GM12878 (cell line): ENCODE results near the gene MTF2. TPM values are rescaled to one million over a fixed set of nuclear protein-coding genes. Genes with fewer than 3 reads are reported as not detected.

Source experiments
- ATAC-seq: fragments of 200-7000 bp; cut with Tn5 transposase; 3 replicates; pipeline ENCODE4 v1.9.1; 2020; ENCODE audit warnings: mild to moderate bottlenecking, moderate library complexity
- BruUV-seq: library from RNA; stranded (reverse); fragments of 400-500 nt; replicated peaks from 2 replicates; lab custom pipeline; 2021; lab: Mats Ljungman, UMichigan
- CTCF ChIA-PET: fragments of 300-600 bp; sonication (Branson Sonifier 250); formaldehyde crosslinking; extraction: SDS; loops from one replicate; lab custom pipeline; 2021; ENCODE audit warnings: inconsistent platforms; lab: Yijun Ruan, JAX
- POLR2A ChIA-PET: fragments of 350-600 bp; formaldehyde crosslinking; extraction: SDS; loops from one replicate; lab custom pipeline; 2021; ENCODE audit warnings: inconsistent platforms; lab: Charles Lee
- RAD21 ChIA-PET: fragments of 300-600 bp; sonication (Branson Sonifier 250); formaldehyde crosslinking; loops from one replicate; lab custom pipeline; 2023; ENCODE audit warnings: antibody characterized with exemption; ENCODE audit not compliant: unreplicated experiment; lab: Charles Lee
- SMC1A ChIA-PET: fragments of 300-600 bp; sonication (Branson Sonifier 250); formaldehyde crosslinking; loops from one replicate; lab custom pipeline; 2023; ENCODE audit not compliant: unreplicated experiment, uncharacterized antibody; lab: Charles Lee
- DNase-seq: peaks from one replicate; pipeline ENCODE4 v3.0.0-alpha.2; 2011; ENCODE audit warnings: low read depth, low spot score
- FAIRE-seq: peaks from 3 replicates; lab custom pipeline; 2011; peaks lifted over from hg19 to GRCh38; lab: Jason Lieb, UNC
- H2AFZ ChIP-seq: 2 replicates; pipeline ENCODE4 v1.6.0; 2011; ENCODE audit warnings: low read depth, low read length, control low read depth; ENCODE audit not compliant: control insufficient read depth
- H3K27ac ChIP-seq: 2 replicates; pipeline ENCODE4 v1.5.1; 2011; ENCODE audit warnings: control low read depth; ENCODE audit not compliant: control insufficient read depth, insufficient read depth
- H3K27me3 ChIP-seq, 2 experiments: replicated peaks in 1 of 2; 2 replicates each; pipeline versions ENCODE4 v1.6.0 to v1.6.1; 2011; ENCODE audit warnings: low read length in 1 of 2; ENCODE audit not compliant: control insufficient read depth in 2 of 2, insufficient read depth in 2 of 2
- H3K36me3 ChIP-seq, 2 experiments: 2 replicates each; pipeline ENCODE4 v1.5.1; 2011; ENCODE audit warnings: low read length in 1 of 2; ENCODE audit not compliant: control insufficient read depth in 2 of 2, insufficient read depth in 2 of 2
- H3K4me1 ChIP-seq: 2 replicates; pipeline ENCODE4 v1.6.1; 2011; ENCODE audit warnings: mild to moderate bottlenecking, low read length, moderate library complexity, mixed read lengths; ENCODE audit not compliant: control insufficient read depth, insufficient read depth
- H3K4me2 ChIP-seq: 2 replicates; pipeline ENCODE4 v1.6.0; 2011; ENCODE audit warnings: control low read depth; ENCODE audit not compliant: control insufficient read depth, insufficient read depth
- H3K4me3 ChIP-seq: fragments of 200-600 bp; sonication (generic); 2 replicates; pipeline ENCODE4 v1.5.1; 2016
- H3K79me2 ChIP-seq: 2 replicates; pipeline ENCODE4 v1.6.0; 2011; ENCODE audit warnings: low read length; ENCODE audit not compliant: control insufficient read depth, insufficient read depth
- H3K9ac ChIP-seq: 2 replicates; pipeline ENCODE4 v1.8.0; 2011; ENCODE audit warnings: low read length, control low read depth, mixed read lengths; ENCODE audit not compliant: control insufficient read depth, insufficient read depth
- H3K9me3 ChIP-seq: replicated peaks from 3 replicates; pipeline ENCODE4 v1.5.1; 2011; ENCODE audit warnings: mild to moderate bottlenecking, low read length; ENCODE audit not compliant: control insufficient read depth, insufficient read depth
- H4K20me1 ChIP-seq: 2 replicates; pipeline ENCODE4 v1.6.0; 2011; ENCODE audit not compliant: control insufficient read depth, insufficient read depth
- ELK1 ChIP-seq: IDR thresholded peaks from 2 replicates; pipeline ENCODE4 v1.6.1; 2012; ENCODE audit warnings: low read depth, low read length, improper control_type of control experiment
- IRF5 ChIP-seq: fragments of 450-650 bp; IDR thresholded peaks from 2 replicates; pipeline ENCODE4 v1.6.1; 2017; ENCODE audit warnings: borderline replicate concordance
- PBX3 ChIP-seq: IDR thresholded peaks from 2 replicates; pipeline ENCODE4 v1.6.1; 2011; ENCODE audit warnings: mild to moderate bottlenecking, low read depth, low read length, moderate library complexity; ENCODE audit not compliant: insufficient replicate concordance
- RAD21 ChIP-seq: IDR thresholded peaks from 2 replicates; pipeline ENCODE4 v1.6.1; 2011; ENCODE audit warnings: mild to moderate bottlenecking, low read depth, low read length, moderate library complexity; ENCODE audit not compliant: insufficient read depth
- RUNX3 ChIP-seq: IDR thresholded peaks from 2 replicates; pipeline ENCODE4 v1.6.1; 2012; ENCODE audit warnings: low read length, inconsistent platforms
- TARDBP ChIP-seq: IDR thresholded peaks from 2 replicates; pipeline ENCODE4 v1.6.1; 2016; ENCODE audit warnings: borderline replicate concordance
- ZBTB4 ChIP-seq: fragments of 450-650 bp; formaldehyde crosslinking; IDR thresholded peaks from 2 replicates; pipeline ENCODE4 v1.4.0; 2022; ENCODE audit warnings: mild to moderate bottlenecking, moderate library complexity
- WGBS: methylation state at CpG from one replicate; pipeline ENCODE4 v1.1.6; 2016; ENCODE audit warnings: low lambda C conversion rate; ENCODE audit not compliant: insufficient replicate concordance, insufficient coverage; ENCODE audit errors: missing lambda C conversion rate; 5-methylcytosine and 5-hydroxymethylcytosine counted together
- in situ Hi-C: fragments of 300-500 bp; cut with MboI; formaldehyde crosslinking; loops from 9 replicates; pipeline ENCODE4 v1.14.3; 2018; ENCODE audit warnings: mixed read lengths
- intact Hi-C: fragments of 100-400 bp; cut with micrococcal nuclease; formaldehyde crosslinking; loops from one replicate; pipeline ENCODE4 v1.14.2; 2022; ENCODE audit not compliant: unreplicated experiment
- polyA plus RNA-seq, 11 experiments: library from polyadenylated mRNA; depleted of rRNA in 4 of 11; unstranded in 6 of 11; stranded (reverse) in 5 of 11; fragments of >200 nt; fragmentation: Nextera tagmentation in 4 of 11; fragmentation: Illumina TruSeq in 1 of 11; extraction: Ambion mirVana in 4 of 11; extraction: Trizol in 1 of 11; gene quantifications; 1 replicate in 1 of 11; 2 replicates in 10 of 11; pipeline versions ENCODE4 v1.2.1 to v1.2.3, GENCODE V29; 2011 to 2016; ENCODE audit warnings: inconsistent platforms in 2 of 11, missing spikeins in 2 of 11, low read depth in 1 of 11
- total RNA-seq, 4 experiments: library from RNA; depleted of rRNA in 3 of 4; stranded (reverse); fragments of >200 nt in 3 of 4; fragmentation: Illumina TruSeq in 1 of 4; extraction: Trizol in 1 of 4; gene quantifications; 2 replicates each; pipeline versions ENCODE4 v1.2.1 to v1.2.3, GENCODE V29; 2013 to 2021

The MTF2 gene
- total and polyA plus RNA-seq, 10 of the 15 experiments (the other 5 are each of a cell fraction or from before 2014, with no cell fraction given): 22.6 to 74.9 (median 42.8) TPM

- ChIA-PET POLR2A (interaction anchor here (0.5 to 3.0 kb wide), 10 partner anchors 9 to 805 kb away, joined by 3 to 15 read pairs (median 6); no protein-coding TSS in a partner anchor), SMC1A (interaction anchor here (0.6 to 3.1 kb wide), 17 partner anchors 8 to 736 kb away, joined by 3 to 26 read pairs (median 4); partner anchors contain the start of gene DR1), RAD21 (interaction anchor here (0.6 to 4.5 kb wide), 12 partner anchors 14 to 1023 kb away, joined by 3 to 36 read pairs (median 4); no protein-coding TSS in a partner anchor), CTCF (interaction anchor here (0.7 to 4.6 kb wide), 15 partner anchors 13 to 768 kb away, joined by 3 to 48 read pairs (median 4); partner anchors contain the start of gene DR1)
- Histone ChIP-seq H3K4me2 (peak overlapping the region; percentile 77), H3K27me3 (no peaks in the 10 kb centered on the region), H3K79me2 (peaks cover 46% of the 10 kb centered on the region), H4K20me1 (no peaks in the 10 kb centered on the region), H2AFZ (peak overlapping the region; percentile 96), H3K9ac (peak overlapping the region; percentile 94), H3K27ac (peak overlapping the region; percentile 93), H3K36me3 (no peaks in the 10 kb centered on the region), H3K4me1 (no peaks in the 10 kb centered on the region), H3K4me3 (peak overlapping the region; percentile 79), H3K9me3 (no peaks in the 10 kb centered on the region; the same call in 2 of the 3 replicates)
- in situ Hi-C loops (no loop called here), intact Hi-C loops (loop anchor here (5.0 kb wide), 1 partner anchor 116 kb away; the partner anchor contains the start of gene DIPK1A)
- no TSS peak for BruUV-seq
- DNase-seq (no peak), ATAC-seq (no peak), FAIRE-seq (no peak)
- TF ChIP-seq IRF5 (no peak), RAD21 (no peak), RUNX3 (peak; percentile 52; the same call in 1 of the 2 replicates)
- 1% methylated on average over 3 of the region's 3 CpGs for WGBS
Observed at GRCh38 chr1:93078203-93078602, 880 bp upstream of the MTF2 start.

GRCh38 chr1:93078638-93078985 lies 471 bp upstream of the MTF2 start:
- no peaks in the 10 kb centered on the region for H3K4me1 ChIP-seq
- H3K9me3 ChIP-seq: peaks cover 3% of the 10 kb centered on the region
- ChIA-PET SMC1A (interaction anchor here (0.6 to 3.1 kb wide), 17 partner anchors 8 to 735 kb away, joined by 3 to 26 read pairs (median 4); partner anchors contain the start of gene DR1), RAD21 (interaction anchor here (0.6 to 4.5 kb wide), 13 partner anchors 13 to 268 kb away, joined by 3 to 36 read pairs (median 4); no protein-coding TSS in a partner anchor), CTCF (interaction anchor here (0.7 to 4.6 kb wide), 17 partner anchors 13 to 768 kb away, joined by 3 to 48 read pairs (median 4); partner anchors contain the start of gene DR1), POLR2A (interaction anchor here (0.5 to 3.0 kb wide), 10 partner anchors 11 to 804 kb away, joined by 3 to 15 read pairs (median 6); no protein-coding TSS in a partner anchor)
- H3K27me3 ChIP-seq: no peaks in the 10 kb centered on the region
- TSS peak; percentile 99 for BruUV-seq
- H3K9ac ChIP-seq: peak overlapping the region; percentile 94
- peaks cover 50% of the 10 kb centered on the region for H3K79me2 ChIP-seq
- peak overlapping the region; percentile 96 for H2AFZ ChIP-seq
- H3K4me2 ChIP-seq: peak overlapping the region; percentile 77
- ATAC-seq: no peak
- no peaks in the 10 kb centered on the region for H4K20me1 ChIP-seq
- 0 out of 4 replicates have a peak, but pooled peaks cover 0 to under 1% of the 10 kb centered on the region in 2 experiments for H3K36me3 ChIP-seq
- under 1% methylated on average over 7 of the region's 7 CpGs for WGBS
- no peak for FAIRE-seq
- no peak for DNase-seq
- peak overlapping the region; percentile 93 for H3K27ac ChIP-seq
- in situ Hi-C loops: no loop called here
- peak overlapping the region; percentile 79 for H3K4me3 ChIP-seq
- intact Hi-C loops: loop anchor here (5.0 kb wide), 1 partner anchor 116 kb away; the partner anchor contains the start of gene DIPK1A
- TF ChIP-seq ELK1: no peak
- TF ChIP-seq TARDBP: no peak
- TF ChIP-seq ZBTB4 (CRISPR knock-in tag): no peak
- TF ChIP-seq PBX3: no peak
